ENCODE measurements around the gene GPR137C. TPM values are rescaled to one million over a fixed set of nuclear protein-coding genes. Genes with fewer than 3 reads are reported as not detected.

GPR137C gene
- total and polyA plus RNA-seq, 2 of the 8 experiments (the other 6 are each of a cell fraction or from before 2014, with no cell fraction given): 2.7 to 4.3 TPM

DNA sequence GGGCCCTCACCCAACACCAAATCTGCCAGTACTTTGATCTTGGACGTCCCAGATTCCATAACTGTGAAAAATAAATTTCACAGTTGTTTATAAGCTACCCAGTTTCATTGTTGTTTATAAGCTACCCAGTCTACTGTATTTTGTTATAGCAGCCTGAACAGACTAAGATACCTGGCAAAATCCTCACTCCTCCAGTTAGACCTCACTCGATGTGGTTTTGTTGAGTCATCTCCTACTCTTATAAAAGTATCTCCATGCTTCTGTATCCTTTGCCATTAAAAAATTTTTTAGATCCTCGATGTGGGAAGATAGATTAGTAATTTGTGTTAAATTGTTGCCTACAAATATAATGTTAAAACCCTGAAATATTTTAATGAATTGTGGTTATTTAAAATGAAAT, 16.4 kb upstream of the GPR137C start:
- Histone ChIP-seq H2BK20ac (ENCODE audit: low read length) (no peak overlapping the region), H3K27me3 (replicated peaks in 1 of 4; ENCODE audit: control insufficient read depth in 3 of 4, extremely low read depth in 1 of 4, insufficient read depth in 3 of 4, low read length in 3 of 4) (no peaks in the 10 kb centered on the region), H3K79me1 (ENCODE audit: low read depth, low read length) (no peaks in the 10 kb centered on the region), H3K23me2 (ENCODE audit: low read depth, low read length) (no peaks in the 10 kb centered on the region), H4K5ac (ENCODE audit: insufficient read length, low read depth, low read length) (no peak overlapping the region), H3K4me3 (ENCODE audit: extremely low read depth in 1 of 4, insufficient read depth in 2 of 4, low read depth in 3 of 4, low read length in 4 of 4) (no peak overlapping the region), H3K36me3 (ENCODE audit: control insufficient read depth in 2 of 4, insufficient read depth in 4 of 4, low read length in 3 of 4) (peaks cover 2 to 15% (median 10%) of the 10 kb centered on the region in 4 experiments; a peak in 6 of 8 replicates), H3K4me2 (ENCODE audit: insufficient read depth in 1 of 2, low read depth in 2 of 2, low read length in 2 of 2) (no peak overlapping the region), H3K9me3 (ENCODE audit: insufficient read depth in 2 of 2, low read depth in 1 of 2, low read length in 1 of 2) (no peaks in the 10 kb centered on the region), H2AFZ (ENCODE audit: low read length) (no peak overlapping the region), H2BK12ac (ENCODE audit: low read depth, low read length) (no peak overlapping the region), H3K79me2 (ENCODE audit: control insufficient read depth in 1 of 2, insufficient read depth in 2 of 2, low read length in 2 of 2) (no peaks in the 10 kb centered on the region), H4K8ac (ENCODE audit: extremely low read depth, insufficient read depth, low read length) (no peak overlapping the region), H2BK15ac (ENCODE audit: low read length) (no peak overlapping the region), H3K14ac (ENCODE audit: insufficient read length) (no peak overlapping the region), H3K56ac (replicated peaks; ENCODE audit: insufficient read length, low read depth, low read length) (no peak overlapping the region), H3K9ac (replicated peaks in 1 of 4; ENCODE audit: extremely low read depth in 1 of 4, low read depth in 3 of 4, low read length in 3 of 4) (no peak overlapping the region), H2BK120ac (replicated peaks; ENCODE audit: low read depth, low read length) (no peak overlapping the region), H2BK5ac (ENCODE audit: low read depth, low read length) (no peak overlapping the region), H4K20me1 (replicated peaks in 1 of 2; ENCODE audit: control insufficient read depth in 1 of 2, insufficient read depth in 2 of 2, low read length in 2 of 2) (no peaks in the 10 kb centered on the region), H4K91ac (replicated peaks; ENCODE audit: insufficient read length, low read length) (no peak overlapping the region), H3K4me1 (replicated peaks in 1 of 4; ENCODE audit: control insufficient read depth in 3 of 4, insufficient read depth in 4 of 4, low read length in 3 of 4) (peaks cover 0 to 11% (median 2%) of the 10 kb centered on the region in 4 experiments; a peak in 2 of 7 replicates), H3K18ac (ENCODE audit: extremely low read depth, low read length) (no peak overlapping the region), H3K4ac (replicated peaks; ENCODE audit: insufficient read length, low read depth, low read length) (no peak overlapping the region), H2AK5ac (ENCODE audit: low read depth, low read length) (no peak overlapping the region), H3K27ac (ENCODE audit: low read depth, low read length) (no peak overlapping the region), H3K23ac (ENCODE audit: insufficient read length) (no peak overlapping the region)
- CTCF ChIA-PET (ENCODE audit: partially characterized antibody): interaction anchor here (1.0 kb wide), 2 partner anchors 9 to 102 kb away, joined by 3 to 4 read pairs; no protein-coding TSS in a partner anchor
- TF ChIP-seq RNF2 (IDR thresholded peaks at IDR 0.05; ENCODE audit: borderline replicate concordance, low read depth, low read length, missing control alignments, poor library complexity, severe bottlenecking): no peak
- WGBS, 2 experiments (ENCODE audit: extremely low coverage in 1 of 2, insufficient coverage in 1 of 2, insufficient read length in 1 of 2, insufficient replicate concordance in 2 of 2, low coverage in 1 of 2, low lambda C conversion rate in 2 of 2, missing lambda C conversion rate in 1 of 2): 95% methylated on average over 3 of the region's 3 CpGs; no CpG with 5 or more reads in 1 of the 2 experiments
- FAIRE-seq (no peak), DNase-seq (ENCODE audit: low read depth in 1 of 2, low spot score in 2 of 2) (no peak)
- POLR2A ChIA-PET (ENCODE audit: partially characterized antibody): no interaction called here
